SK-N-SH (cell line): ENCODE measurements around the gene SMARCD1. TPM values are rescaled to one million over a fixed set of nuclear protein-coding genes. Genes with fewer than 3 reads are reported as not detected.

Experiments used
- CTCF ChIA-PET: fragments of 300-600, 350-600 bp; formaldehyde crosslinking; extraction: SDS; loops from one replicate; lab custom pipeline; 2021; lab: Yijun Ruan, JAX
- POLR2A ChIA-PET: fragments of 350-600 bp; sonication (Branson Sonifier 250); formaldehyde crosslinking; extraction: SDS; loops from one replicate; lab custom pipeline; 2020; ENCODE audit warnings: antibody characterized with exemption, inconsistent platforms; lab: Yijun Ruan, JAX
- DNase-seq: peaks from one replicate; pipeline ENCODE4 v3.0.0; 2012
- H2AFZ ChIP-seq: fragments of 200-600 bp; sonication (generic); 2 replicates; pipeline ENCODE4 v1.8.1; 2016; ENCODE audit warnings: antibody characterized with exemption, mild to moderate bottlenecking, low read depth
- H3F3A ChIP-seq: fragments of 200-600 bp; sonication (generic); replicated peaks from 2 replicates; pipeline ENCODE3; 2016; ENCODE audit warnings: antibody characterized with exemption, mild to moderate bottlenecking; ENCODE audit not compliant: insufficient read depth
- H3K27ac ChIP-seq, 2 experiments: fragments of 200-500 bp in 1 of 2; fragments of 200-600 bp in 1 of 2; sonication (Bioruptor generic) in 1 of 2; sonication (generic), shearing (Covaris generic) in 1 of 2; 2 replicates each; pipeline versions ENCODE4 v1.5.1 to v1.6.1; 2014 to 2016; ENCODE audit warnings: low read depth in 2 of 2, inconsistent platforms in 1 of 2, low read length in 1 of 2, mild to moderate bottlenecking in 1 of 2, mixed read lengths in 1 of 2
- H3K27me3 ChIP-seq: fragments of 200-600 bp; sonication (generic), shearing (Covaris generic); 2 replicates; pipeline ENCODE4 v1.6.1; 2016; ENCODE audit warnings: mixed run types; ENCODE audit not compliant: insufficient read depth
- H3K36me3 ChIP-seq, 2 experiments: fragments of 200-500 bp in 1 of 2; fragments of 200-600 bp in 1 of 2; sonication (Bioruptor generic) in 1 of 2; sonication (generic) in 1 of 2; replicated peaks in 1 of 2; 2 replicates each; pipeline versions ENCODE3 to v1.5.1; 2014 to 2016; ENCODE audit warnings: low read length in 1 of 2, mild to moderate bottlenecking in 1 of 2; ENCODE audit not compliant: insufficient read depth in 2 of 2, control insufficient read depth in 1 of 2
- H3K4me1 ChIP-seq, 2 experiments: fragments of 200-500 bp in 1 of 2; fragments of 200-600 bp in 1 of 2; sonication (Bioruptor generic) in 1 of 2; sonication (generic), shearing (Covaris generic) in 1 of 2; 2 replicates each; pipeline versions ENCODE4 v1.5.1 to v1.6.1; 2014 to 2016; ENCODE audit warnings: low read depth in 1 of 2, low read length in 1 of 2, mixed run types in 1 of 2; ENCODE audit not compliant: insufficient read depth in 2 of 2, control insufficient read depth in 1 of 2
- H3K4me2 ChIP-seq: fragments of 200-600 bp; sonication (generic), shearing (Covaris generic); 2 replicates; pipeline ENCODE4 v1.6.1; 2017; ENCODE audit warnings: mixed run types
- H3K4me3 ChIP-seq, 2 experiments: fragments of 200-500 bp in 1 of 2; fragments of 200-600 bp in 1 of 2; sonication (Bioruptor generic) in 1 of 2; sonication (generic), shearing (Covaris generic) in 1 of 2; 2 replicates each; pipeline versions ENCODE4 v1.5.1 to v1.8.1; 2014 to 2016; ENCODE audit warnings: low read depth in 2 of 2, inconsistent platforms in 1 of 2, low read length in 1 of 2, mild to moderate bottlenecking in 1 of 2, mixed read lengths in 1 of 2, moderate library complexity in 1 of 2
- H3K79me2 ChIP-seq: fragments of 200-600 bp; sonication (generic); 2 replicates; pipeline ENCODE4 v1.8.1; 2017; ENCODE audit warnings: mild to moderate bottlenecking; ENCODE audit not compliant: insufficient read depth
- H3K9ac ChIP-seq: fragments of 200-600 bp; sonication (generic); 2 replicates; pipeline ENCODE4 v1.6.1; 2017; ENCODE audit warnings: mixed run types
- H3K9me2 ChIP-seq: fragments of 200-600 bp; sonication (generic); 2 replicates; pipeline ENCODE4 v1.6.1; 2017; ENCODE audit warnings: mixed run types
- H3K9me3 ChIP-seq: fragments of 200-600 bp; sonication (generic); 2 replicates; pipeline ENCODE4 v1.6.1; 2017; ENCODE audit warnings: mixed run types, mild to moderate bottlenecking, moderate library complexity
- H4K20me1 ChIP-seq: fragments of 200-600 bp; sonication (generic); 2 replicates; pipeline ENCODE4 v1.6.1; 2017; ENCODE audit warnings: mild to moderate bottlenecking, mixed run types; ENCODE audit not compliant: insufficient read depth
- ELF1 ChIP-seq: IDR thresholded peaks from 2 replicates; pipeline ENCODE4 v1.4.0; 2012
- EP300 ChIP-seq, 2 experiments: IDR thresholded peaks; 2 replicates each; pipeline versions ENCODE4 v1.4.0 to v1.6.1; 2012; ENCODE audit warnings: borderline replicate concordance in 1 of 2, low read depth in 1 of 2, low read length in 1 of 2
- FOSL2 ChIP-seq: IDR thresholded peaks from 2 replicates; pipeline ENCODE4 v1.4.0; 2012; ENCODE audit warnings: low read depth, mild to moderate bottlenecking, moderate library complexity, borderline replicate concordance
- FOXJ3 ChIP-seq: sonication (generic); formaldehyde crosslinking; IDR thresholded peaks from 2 replicates; pipeline ENCODE4 v1.5.1; 2020; ENCODE audit warnings: mild to moderate bottlenecking, missing genetic modification reagents
- FOXM1 ChIP-seq: IDR thresholded peaks from 2 replicates; pipeline ENCODE4 v1.4.0; 2012; ENCODE audit warnings: low read depth, mild to moderate bottlenecking
- GABPA ChIP-seq: IDR thresholded peaks from 2 replicates; pipeline ENCODE4 v1.4.0; 2012; ENCODE audit warnings: low read depth, mild to moderate bottlenecking
- JUND ChIP-seq: IDR thresholded peaks from 2 replicates; pipeline ENCODE4 v1.4.0; 2012
- MEF2A ChIP-seq: IDR thresholded peaks from 2 replicates; pipeline ENCODE4 v1.4.0; 2012; ENCODE audit warnings: low read depth, borderline replicate concordance
- NRF1 ChIP-seq: IDR thresholded peaks from 2 replicates; pipeline ENCODE4 v1.6.1; 2012; ENCODE audit warnings: low read depth, mild to moderate bottlenecking, low read length
- POLR2AphosphoS5 ChIP-seq: IDR thresholded peaks from 2 replicates; pipeline ENCODE4 v1.6.1; 2012; ENCODE audit warnings: low read depth, low read length
- RCOR1 ChIP-seq: fragments of 150-350 bp; IDR thresholded peaks from 2 replicates; pipeline ENCODE4 v1.6.1; 2017; ENCODE audit warnings: antibody characterized with exemption, low read length
- REST ChIP-seq: IDR thresholded peaks from 2 replicates; pipeline ENCODE4 v1.6.1; 2012; ENCODE audit warnings: mild to moderate bottlenecking, low read depth, low read length, moderate library complexity
- RFX5 ChIP-seq: IDR thresholded peaks from 2 replicates; pipeline ENCODE4 v1.6.1; 2012; ENCODE audit warnings: mild to moderate bottlenecking, improper control_type of control experiment, low read length
- RXRA ChIP-seq: IDR thresholded peaks from 2 replicates; pipeline ENCODE4 v1.4.0; 2012; ENCODE audit warnings: low read depth, mild to moderate bottlenecking, borderline replicate concordance
- SMC3 ChIP-seq: IDR thresholded peaks from 2 replicates; pipeline ENCODE4 v1.6.1; 2012; ENCODE audit warnings: low read depth, low read length, improper control_type of control experiment
- TAF1 ChIP-seq: IDR thresholded peaks from 2 replicates; pipeline ENCODE4 v1.6.1; 2012; ENCODE audit warnings: low read depth, mild to moderate bottlenecking, low read length, moderate library complexity, borderline replicate concordance
- TCF12 ChIP-seq: IDR thresholded peaks from 2 replicates; pipeline ENCODE4 v1.4.0; 2012
- USF1 ChIP-seq: IDR thresholded peaks from 2 replicates; pipeline ENCODE4 v1.4.0; 2012; ENCODE audit warnings: low read depth, borderline replicate concordance
- USF2 ChIP-seq: fragments of 150-350 bp; IDR thresholded peaks from 2 replicates; pipeline ENCODE4 v1.6.1; 2017; ENCODE audit warnings: antibody characterized with exemption, low read length, low read depth, borderline replicate concordance
- YY1 ChIP-seq: IDR thresholded peaks from 2 replicates; pipeline ENCODE4 v1.4.0; 2012; ENCODE audit warnings: low read depth, mild to moderate bottlenecking
- ZBTB33 ChIP-seq: IDR thresholded peaks from 2 replicates; pipeline ENCODE4 v1.4.0; 2012; ENCODE audit warnings: low read depth, borderline replicate concordance
- WGBS: methylation state at CpG from one replicate; pipeline ENCODE4 v1.1.6; 2017; ENCODE audit warnings: low lambda C conversion rate; 5-methylcytosine and 5-hydroxymethylcytosine counted together
- polyA plus RNA-seq, 3 experiments: library from polyadenylated mRNA; depleted of rRNA; stranded (reverse); fragments of >200 nt; gene quantifications; 2 replicates each; pipeline ENCODE4 v1.2.3, GENCODE V29; 2012

SMARCD1 gene
- polyA plus RNA-seq, 1 of the 3 experiments (the other 2 are of a cell fraction) = 58.5 TPM

- DNase-seq = no peak
- no peak overlapping the region for H3K4me2 ChIP-seq
- H3K4me3 ChIP-seq = no peak overlapping the region
- no peak overlapping the region for H3K9ac ChIP-seq
- no peak overlapping the region for H2AFZ ChIP-seq
- ChIA-PET CTCF (interaction anchor here (1.2 to 10.9 kb wide), 3 partner anchors 9 to 55 kb away, joined by 3 to 84 read pairs (median 6); partner anchors contain the start of genes COX14 and SMARCD1), POLR2A (interaction anchor here (0.8 to 1.1 kb wide), 2 partner anchors 8 to 36 kb away, joined by 3 read pairs; partner anchors contain the start of gene COX14)
- 95% methylated on average over 3 of the region's 3 CpGs for WGBS
- H3K4me1 ChIP-seq = no peaks in the 10 kb centered on the region
- no peaks in the 10 kb centered on the region for H3K27me3 ChIP-seq
- no peaks in the 10 kb centered on the region for H3K9me3 ChIP-seq
- H3K27ac ChIP-seq = no peak overlapping the region
- H3F3A ChIP-seq = peaks cover under 1% of the 10 kb centered on the region
- H3K79me2 ChIP-seq = peaks cover 47% of the 10 kb centered on the region
- H4K20me1 ChIP-seq = no peaks in the 10 kb centered on the region
- peaks cover 15 to 27% of the 10 kb centered on the region in 2 experiments for H3K36me3 ChIP-seq
- no peaks in the 10 kb centered on the region for H3K9me2 ChIP-seq
- TF ChIP-seq ELF1 (no peak), USF1 (no peak), GABPA (no peak), RFX5 (no peak)
Observed at GRCh38 chr12:50120521-50120920, 35.4 kb downstream of the SMARCD1 start.

GRCh38 chr12:50120953-50121352 is 35.8 kb downstream of the SMARCD1 start:
- Histone ChIP-seq H3K4me1 (no peaks in the 10 kb centered on the region), H3K36me3 (peaks cover 15 to 26% of the 10 kb centered on the region in 2 experiments), H3F3A (peaks cover 5% of the 10 kb centered on the region), H3K79me2 (peaks cover 44% of the 10 kb centered on the region), H3K9ac (no peak overlapping the region), H4K20me1 (no peaks in the 10 kb centered on the region), H3K4me2 (no peak overlapping the region), H3K4me3 (no peak overlapping the region), H3K27ac (no peak overlapping the region), H3K27me3 (no peaks in the 10 kb centered on the region), H3K9me3 (no peaks in the 10 kb centered on the region), H2AFZ (no peak overlapping the region), H3K9me2 (no peaks in the 10 kb centered on the region)
- ChIA-PET POLR2A (interaction anchor here (1.1 kb wide), 1 partner anchor 9 kb away, joined by 3 read pairs; the partner anchor contains the start of gene COX14), CTCF (interaction anchor here (1.2 to 10.9 kb wide), 3 partner anchors 10 to 55 kb away, joined by 3 to 84 read pairs (median 6); partner anchors contain the start of genes COX14 and SMARCD1)
- DNase-seq = no peak
- WGBS = 96% methylated on average over 3 of the region's 3 CpGs
- no peak for TF ChIP-seq TAF1
- TF ChIP-seq YY1 = no peak
- TF ChIP-seq EP300 (IDR thresholded peaks at IDR 0.05; ENCODE audit: borderline replicate concordance in 1 of 2, low read depth in 1 of 2, low read length in 1 of 2) = no peak
- no peak for TF ChIP-seq REST
- no peak for TF ChIP-seq MEF2A
- no peak for TF ChIP-seq JUND
- TF ChIP-seq ELF1 = no peak
- TF ChIP-seq ZBTB33 = no peak
- no peak for TF ChIP-seq RCOR1
- TF ChIP-seq POLR2AphosphoS5 = no peak
- TF ChIP-seq NRF1 = no peak
- no peak for TF ChIP-seq RXRA
- no peak for TF ChIP-seq TCF12
- TF ChIP-seq FOXJ3 (CRISPR knock-in tag) = no peak
- no peak for TF ChIP-seq USF1
- no peak for TF ChIP-seq USF2
- TF ChIP-seq FOSL2 = no peak
- TF ChIP-seq FOXM1 = no peak
- TF ChIP-seq SMC3 = no peak
